Measurements from ENCODE around the gene ITPR2.

GRCh38 chr12:26726956-26727355 lies 106.0 kb downstream of the ITPR2 start:
- TF ChIP-seq EZH2 (IDR thresholded peaks at IDR 0.05; ENCODE audit: insufficient read depth, poor library complexity, severe bottlenecking): no peak
- no peak for TF ChIP-seq EZH2phosphoT487 (IDR thresholded peaks at IDR 0.05; ENCODE audit: insufficient read depth, low read depth)
